Measurements from ENCODE around the gene ZNF799. TPM values are rescaled to one million over a fixed set of nuclear protein-coding genes. Genes with fewer than 3 reads are reported as not detected.
"Not testable (repeated sequence)": the region's sequence is repeated elsewhere in the genome, so short reads cannot be mapped to it uniquely, and the experiment has no call there.

The ZNF799 gene
- total RNA-seq: 1 to 10 TPM; 2.0 to 2.2 TPM

DNA sequence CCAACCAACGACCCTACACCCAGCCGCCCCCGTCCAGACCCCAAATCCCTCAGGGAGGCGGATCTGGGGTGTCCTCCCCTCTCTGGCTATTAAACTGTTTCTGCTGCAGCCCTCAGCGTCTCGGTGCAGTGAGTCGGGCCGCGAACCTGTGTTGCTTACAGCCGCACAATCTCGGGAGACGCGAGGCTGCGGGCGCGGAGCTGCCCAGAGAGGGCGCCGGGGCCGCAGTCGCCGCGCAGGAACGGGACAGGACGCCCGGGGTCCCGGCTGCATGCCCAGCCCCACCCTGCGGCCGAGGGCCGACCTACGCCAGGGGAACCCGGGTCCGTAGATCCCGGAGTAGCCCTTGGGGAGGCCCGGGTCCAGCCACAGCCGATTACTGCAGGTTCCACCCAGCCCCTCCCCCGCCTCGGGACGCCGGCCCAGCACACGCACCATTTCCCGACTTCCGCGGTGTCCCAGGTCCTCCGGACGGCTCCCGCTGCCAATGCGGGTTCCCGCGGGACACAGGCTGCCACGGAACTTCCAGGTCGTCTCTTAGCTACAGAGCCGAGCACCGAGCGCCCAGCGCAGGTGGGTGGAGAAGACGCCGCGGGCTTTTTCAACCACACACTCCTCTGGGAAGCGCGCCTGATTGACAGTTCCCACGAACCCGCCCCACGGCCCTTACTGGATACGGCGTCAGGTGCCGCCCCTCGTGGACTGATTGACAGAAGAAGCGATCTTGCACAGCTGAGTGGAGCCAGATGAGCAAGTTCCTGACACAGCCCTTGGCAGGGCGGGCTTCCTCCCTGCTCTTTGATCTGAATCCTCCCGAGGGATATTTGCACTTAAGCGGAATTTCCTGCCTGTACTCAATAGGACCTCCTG, at the start of gene ZNF799:
TSS of gene ZNF799 (minus strand) at position 639 of the 870 bp plus-strand sequence. CDS start at position 438, 201 bp downstream.
- Histone ChIP-seq H3K27me3 (no peaks in the 10 kb centered on the region), H3K36me3 (no peaks in the 10 kb centered on the region), H3K9me3 (no peaks in the 10 kb centered on the region), H3K4me3 (peak within 1 kb of the TSS; percentile 62 to 84), H3K4me1 (peaks cover 0 to 8% of the 10 kb centered on the region in 2 donors), H3K27ac (peak within 1 kb of the TSS; percentile 85 to 90)
- TF ChIP-seq, protein P1, sequence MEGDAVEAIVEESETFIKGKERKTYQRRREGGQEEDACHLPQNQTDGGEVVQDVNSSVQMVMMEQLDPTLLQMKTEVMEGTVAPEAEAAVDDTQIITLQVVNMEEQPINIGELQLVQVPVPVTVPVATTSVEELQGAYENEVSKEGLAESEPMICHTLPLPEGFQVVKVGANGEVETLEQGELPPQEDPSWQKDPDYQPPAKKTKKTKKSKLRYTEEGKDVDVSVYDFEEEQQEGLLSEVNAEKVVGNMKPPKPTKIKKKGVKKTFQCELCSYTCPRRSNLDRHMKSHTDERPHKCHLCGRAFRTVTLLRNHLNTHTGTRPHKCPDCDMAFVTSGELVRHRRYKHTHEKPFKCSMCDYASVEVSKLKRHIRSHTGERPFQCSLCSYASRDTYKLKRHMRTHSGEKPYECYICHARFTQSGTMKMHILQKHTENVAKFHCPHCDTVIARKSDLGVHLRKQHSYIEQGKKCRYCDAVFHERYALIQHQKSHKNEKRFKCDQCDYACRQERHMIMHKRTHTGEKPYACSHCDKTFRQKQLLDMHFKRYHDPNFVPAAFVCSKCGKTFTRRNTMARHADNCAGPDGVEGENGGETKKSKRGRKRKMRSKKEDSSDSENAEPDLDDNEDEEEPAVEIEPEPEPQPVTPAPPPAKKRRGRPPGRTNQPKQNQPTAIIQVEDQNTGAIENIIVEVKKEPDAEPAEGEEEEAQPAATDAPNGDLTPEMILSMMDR (IDR thresholded peaks at IDR 0.05): peak in 1 of 2 donors; percentile 39
- peak; percentile 99 for DNase-seq (ENCODE audit: low spot score)

DNA sequence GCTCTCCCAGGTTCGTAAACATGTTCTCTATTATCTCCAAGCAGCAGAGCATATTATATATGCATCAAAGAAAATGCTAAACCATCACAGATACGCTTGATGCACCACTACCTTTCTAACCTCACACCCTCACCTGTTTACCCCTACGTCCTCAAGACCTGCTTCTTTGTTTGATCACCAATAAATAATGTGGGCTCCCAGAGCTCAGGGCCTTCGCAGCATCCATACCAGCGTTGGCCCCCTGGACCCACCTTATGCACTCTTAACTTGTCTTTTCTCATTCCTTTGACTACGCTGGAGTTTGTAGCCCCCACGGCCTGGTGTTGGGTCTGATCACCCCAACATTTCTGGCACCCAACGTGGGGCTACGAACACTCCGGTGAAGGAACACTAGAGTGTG, 49.8 kb upstream of the ZNF799 start:
- H3K27me3 ChIP-seq: no peaks in the 10 kb centered on the region
- no peaks in the 10 kb centered on the region for H3K36me3 ChIP-seq
- DNase-seq (ENCODE audit: low spot score): no peak
- no peaks in the 10 kb centered on the region for H3K4me1 ChIP-seq
- H3K9me3 ChIP-seq: peaks cover 0 to 21% of the 10 kb centered on the region in 2 donors
- H3K27ac ChIP-seq: no peak overlapping the region
- H3K4me3 ChIP-seq: no peak overlapping the region
- TF ChIP-seq, protein P1 (IDR thresholded peaks at IDR 0.05): no peak

DNA sequence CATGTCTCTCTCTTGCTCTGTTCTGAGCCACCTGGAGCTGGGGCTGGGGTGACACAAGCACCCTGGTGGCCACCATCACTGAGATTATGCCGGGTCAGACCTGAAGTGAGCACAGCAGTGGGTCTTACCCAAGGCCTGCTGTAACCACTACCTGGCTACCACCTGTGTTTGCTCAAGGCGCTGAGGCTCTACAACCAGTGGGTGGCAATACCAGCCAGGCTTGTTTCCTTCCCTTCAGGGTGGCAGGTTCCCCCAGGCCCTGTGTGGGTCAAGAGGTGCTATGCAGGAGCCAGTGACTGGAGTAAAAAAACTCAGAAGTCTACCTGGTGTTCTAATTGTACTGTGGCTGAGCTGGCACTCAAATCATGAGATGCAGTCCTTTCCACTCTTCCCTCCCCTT, 47.7 kb upstream of the ZNF799 start:
- DNase-seq (ENCODE audit: low spot score): no peak
- Histone ChIP-seq H3K4me3 (no peak overlapping the region), H3K36me3 (no peaks in the 10 kb centered on the region), H3K27me3 (no peaks in the 10 kb centered on the region), H3K9me3 (peaks cover 0 to 21% of the 10 kb centered on the region in 2 donors), H3K4me1 (no peaks in the 10 kb centered on the region), H3K27ac (no peak overlapping the region)
- TF ChIP-seq, protein P1 (IDR thresholded peaks at IDR 0.05): no peak

DNA sequence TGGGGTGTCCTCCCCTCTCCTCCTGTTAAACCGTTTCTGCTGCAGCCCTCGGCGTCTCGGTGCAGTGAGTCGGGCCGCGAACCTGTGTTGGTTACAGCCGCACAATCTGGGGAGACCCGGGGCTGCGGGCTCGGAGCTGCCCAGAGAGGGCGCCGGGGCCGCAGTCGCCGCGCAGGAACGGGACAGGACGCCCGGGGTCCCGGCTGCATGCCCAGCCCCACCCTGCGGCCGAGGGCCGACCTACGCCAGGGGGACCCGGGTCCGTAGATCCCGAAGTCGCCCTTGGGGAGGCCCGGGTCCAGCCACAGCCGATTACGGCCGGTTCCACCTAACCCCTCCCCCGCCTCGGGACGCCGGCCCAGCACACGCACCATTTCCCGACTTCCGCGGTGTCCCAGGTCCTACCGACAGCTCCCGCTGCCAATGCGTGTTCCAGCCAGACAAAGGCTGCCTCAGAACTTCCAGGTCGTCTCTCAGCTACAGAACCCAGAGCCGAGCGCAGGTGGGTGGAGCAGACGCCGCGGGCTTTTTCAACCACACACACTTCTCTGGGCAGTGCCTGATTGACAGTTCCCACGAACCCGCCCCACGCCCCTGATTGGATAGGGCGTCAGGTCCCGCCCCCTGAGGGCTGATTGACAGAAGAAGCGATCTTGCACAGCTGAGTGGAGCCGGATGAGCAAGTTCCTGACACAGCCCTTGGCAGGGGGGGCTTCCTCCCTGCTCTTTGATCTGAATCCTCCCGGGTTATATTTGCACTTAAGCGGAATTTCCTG, 39.7 kb upstream of the ZNF799 start, which contains the start of gene ZNF443:
TSS of gene ZNF443 (minus strand) at position 481 of the 776 bp plus-strand sequence. CDS start at position 374, 107 bp downstream.
- Histone ChIP-seq H3K9me3 (no peaks in the 10 kb centered on the region), H3K36me3 (no peaks in the 10 kb centered on the region), H3K27me3 (no peaks in the 10 kb centered on the region), H3K4me1 (no peaks in the 10 kb centered on the region), H3K4me3 (peak within 1 kb of the TSS; percentile 76 to 83), H3K27ac (peak within 1 kb of the TSS; percentile 79 to 83)
- DNase-seq (ENCODE audit: low spot score): peak; percentile 100
- TF ChIP-seq, protein P1 (IDR thresholded peaks at IDR 0.05): peak in 1 of 2 donors; percentile 7

DNA sequence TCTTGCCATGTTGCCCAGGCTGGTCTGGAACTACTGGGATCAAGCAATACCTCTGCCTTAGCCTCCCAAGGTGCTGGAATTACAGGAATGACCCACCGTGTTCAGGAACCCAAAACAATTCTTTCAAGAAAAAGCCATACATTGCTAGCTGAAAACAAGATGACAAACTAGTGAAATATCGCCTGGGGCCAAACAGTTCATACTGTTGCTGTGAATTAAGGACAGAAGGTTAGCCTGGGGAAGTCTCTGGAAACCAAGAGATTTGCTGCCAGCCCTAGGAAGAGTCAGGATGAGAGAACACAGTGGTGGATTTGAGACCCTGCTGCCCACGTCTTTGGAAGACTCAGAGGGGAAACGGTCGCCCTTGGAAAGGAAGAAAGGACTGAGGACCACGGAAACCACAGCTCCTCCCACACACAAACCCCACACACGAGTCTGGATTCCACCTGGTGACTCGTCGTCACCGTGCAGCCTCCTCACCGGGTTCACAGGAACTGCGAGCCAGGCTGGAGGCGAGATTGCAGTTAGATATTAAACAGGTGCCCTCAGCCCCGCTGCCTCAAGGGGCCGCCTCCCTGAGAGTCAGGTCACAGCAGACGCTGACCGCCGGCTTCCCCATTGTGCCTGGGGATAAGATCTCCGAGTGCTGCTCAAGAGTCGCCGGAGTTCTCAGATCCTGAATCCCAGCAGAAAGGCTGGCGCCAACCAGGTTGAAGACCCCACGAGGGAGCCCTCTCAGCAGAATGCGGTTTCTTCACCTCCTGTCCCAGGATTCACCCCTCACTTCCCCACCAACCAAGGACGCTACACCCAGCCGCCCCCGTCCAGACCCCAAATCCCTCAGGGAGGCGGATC, 38.8 kb upstream of the ZNF799 start:
- not testable (repeated sequence) for DNase-seq (ENCODE audit: low spot score); H3K4me1 ChIP-seq; H3K9me3 ChIP-seq; H3K27me3 ChIP-seq; H3K36me3 ChIP-seq
- Histone ChIP-seq H3K27ac (peak overlapping the region; percentile 79 to 83), H3K4me3 (peak overlapping the region; percentile 76 to 83)

DNA sequence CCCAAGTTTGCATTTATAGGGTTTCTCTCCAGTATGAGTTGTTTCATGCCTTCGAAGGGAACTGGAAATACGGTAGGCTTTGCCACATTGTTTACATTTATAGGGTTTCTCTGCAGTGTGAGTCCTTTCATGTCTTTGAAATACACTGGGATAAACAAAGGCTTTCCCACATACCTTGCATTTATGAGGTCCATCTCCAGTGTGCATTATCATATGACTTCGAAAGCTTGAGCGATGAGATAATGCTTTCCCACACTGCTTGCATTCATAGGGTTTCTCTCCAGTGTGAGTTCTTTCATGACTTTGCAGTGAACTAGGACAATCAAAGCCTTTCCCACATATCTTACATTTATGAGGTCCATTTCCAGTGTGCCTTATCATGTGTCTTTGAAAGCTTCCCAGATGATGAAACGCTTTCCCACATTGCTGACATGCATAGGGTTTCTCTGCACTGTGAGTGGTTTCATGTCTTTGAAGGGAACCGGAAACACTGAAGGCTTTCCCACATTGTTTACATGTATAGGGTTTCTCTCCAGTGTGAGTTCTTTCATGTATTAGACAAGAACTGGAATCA, 29.7 kb upstream of the ZNF799 start:
- H3K36me3 ChIP-seq: peaks cover 13% of the 10 kb centered on the region
- not testable (repeated sequence) for H3K4me3 ChIP-seq; H3K9me3 ChIP-seq; H3K4me1 ChIP-seq; H3K27ac ChIP-seq; H3K27me3 ChIP-seq; DNase-seq (ENCODE audit: low spot score)
